Ishikawa (cell line): ENCODE results near the gene EDARADD.

Experiments
- MAX ChIP-seq: IDR thresholded peaks from 2 replicates; pipeline ENCODE4 v1.6.1; 2012
- TF ChIP-seq, protein P1 (sequence below): IDR thresholded peaks from 2 replicates; pipeline ENCODE4 v1.6.1; 2012; ENCODE audit warnings: low read depth, mild to moderate bottlenecking

GRCh38 chr1:236489710-236490377, 95.8 kb downstream of the EDARADD start:
- TF ChIP-seq MAX: no peak
- TF ChIP-seq, protein P1, sequence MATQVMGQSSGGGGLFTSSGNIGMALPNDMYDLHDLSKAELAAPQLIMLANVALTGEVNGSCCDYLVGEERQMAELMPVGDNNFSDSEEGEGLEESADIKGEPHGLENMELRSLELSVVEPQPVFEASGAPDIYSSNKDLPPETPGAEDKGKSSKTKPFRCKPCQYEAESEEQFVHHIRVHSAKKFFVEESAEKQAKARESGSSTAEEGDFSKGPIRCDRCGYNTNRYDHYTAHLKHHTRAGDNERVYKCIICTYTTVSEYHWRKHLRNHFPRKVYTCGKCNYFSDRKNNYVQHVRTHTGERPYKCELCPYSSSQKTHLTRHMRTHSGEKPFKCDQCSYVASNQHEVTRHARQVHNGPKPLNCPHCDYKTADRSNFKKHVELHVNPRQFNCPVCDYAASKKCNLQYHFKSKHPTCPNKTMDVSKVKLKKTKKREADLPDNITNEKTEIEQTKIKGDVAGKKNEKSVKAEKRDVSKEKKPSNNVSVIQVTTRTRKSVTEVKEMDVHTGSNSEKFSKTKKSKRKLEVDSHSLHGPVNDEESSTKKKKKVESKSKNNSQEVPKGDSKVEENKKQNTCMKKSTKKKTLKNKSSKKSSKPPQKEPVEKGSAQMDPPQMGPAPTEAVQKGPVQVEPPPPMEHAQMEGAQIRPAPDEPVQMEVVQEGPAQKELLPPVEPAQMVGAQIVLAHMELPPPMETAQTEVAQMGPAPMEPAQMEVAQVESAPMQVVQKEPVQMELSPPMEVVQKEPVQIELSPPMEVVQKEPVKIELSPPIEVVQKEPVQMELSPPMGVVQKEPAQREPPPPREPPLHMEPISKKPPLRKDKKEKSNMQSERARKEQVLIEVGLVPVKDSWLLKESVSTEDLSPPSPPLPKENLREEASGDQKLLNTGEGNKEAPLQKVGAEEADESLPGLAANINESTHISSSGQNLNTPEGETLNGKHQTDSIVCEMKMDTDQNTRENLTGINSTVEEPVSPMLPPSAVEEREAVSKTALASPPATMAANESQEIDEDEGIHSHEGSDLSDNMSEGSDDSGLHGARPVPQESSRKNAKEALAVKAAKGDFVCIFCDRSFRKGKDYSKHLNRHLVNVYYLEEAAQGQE: no peak
